Fibroblast of pulmonary artery (primary cell): ENCODE results near the gene SPAST.
"Not testable (repeated sequence)": the region's sequence is repeated elsewhere in the genome, so short reads cannot be mapped to it uniquely, and the experiment has no call there.

Source experiments
- DNase-seq: peaks from one replicate; pipeline ENCODE4 v3.0.0-alpha.2; 2010; ENCODE audit warnings: low read depth
- H3K4me3 ChIP-seq: replicated peaks from 2 replicates; pipeline ENCODE4 v1.5.1; 2011; ENCODE audit warnings: low read depth, mild to moderate bottlenecking, control low read depth, low read length, moderate library complexity
- TF ChIP-seq, protein P1 (sequence below): IDR thresholded peaks from 2 replicates; pipeline ENCODE4 v1.5.1; 2011; ENCODE audit warnings: mild to moderate bottlenecking, control low read depth, low read length, inconsistent platforms; ENCODE audit errors: missing control alignments

Gene SPAST

DNA sequence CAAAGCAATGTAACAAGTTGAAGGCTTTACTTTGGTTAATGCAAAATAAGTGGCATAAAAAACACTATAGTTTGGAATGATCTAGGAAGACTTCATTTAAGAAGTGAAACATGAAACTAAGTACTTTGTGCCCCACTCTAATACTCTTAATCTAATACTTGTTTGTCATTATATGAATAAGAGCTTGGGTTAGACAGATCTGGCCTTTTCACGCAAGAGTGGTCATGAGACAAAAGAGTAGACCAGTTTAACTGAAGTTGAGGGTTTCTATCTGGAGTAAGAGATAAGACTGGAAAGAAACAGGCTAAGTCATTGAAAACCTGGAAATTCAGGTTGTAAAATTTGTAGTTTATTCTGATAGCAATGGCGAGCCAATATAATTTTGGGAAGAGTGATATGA lies 105.2 kb downstream of the SPAST start:
- no peak for DNase-seq
- TF ChIP-seq, protein P1, sequence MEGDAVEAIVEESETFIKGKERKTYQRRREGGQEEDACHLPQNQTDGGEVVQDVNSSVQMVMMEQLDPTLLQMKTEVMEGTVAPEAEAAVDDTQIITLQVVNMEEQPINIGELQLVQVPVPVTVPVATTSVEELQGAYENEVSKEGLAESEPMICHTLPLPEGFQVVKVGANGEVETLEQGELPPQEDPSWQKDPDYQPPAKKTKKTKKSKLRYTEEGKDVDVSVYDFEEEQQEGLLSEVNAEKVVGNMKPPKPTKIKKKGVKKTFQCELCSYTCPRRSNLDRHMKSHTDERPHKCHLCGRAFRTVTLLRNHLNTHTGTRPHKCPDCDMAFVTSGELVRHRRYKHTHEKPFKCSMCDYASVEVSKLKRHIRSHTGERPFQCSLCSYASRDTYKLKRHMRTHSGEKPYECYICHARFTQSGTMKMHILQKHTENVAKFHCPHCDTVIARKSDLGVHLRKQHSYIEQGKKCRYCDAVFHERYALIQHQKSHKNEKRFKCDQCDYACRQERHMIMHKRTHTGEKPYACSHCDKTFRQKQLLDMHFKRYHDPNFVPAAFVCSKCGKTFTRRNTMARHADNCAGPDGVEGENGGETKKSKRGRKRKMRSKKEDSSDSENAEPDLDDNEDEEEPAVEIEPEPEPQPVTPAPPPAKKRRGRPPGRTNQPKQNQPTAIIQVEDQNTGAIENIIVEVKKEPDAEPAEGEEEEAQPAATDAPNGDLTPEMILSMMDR, result no peak
- no peak overlapping the region for H3K4me3 ChIP-seq

GRCh38 chr2:32172870-32173269 lies 109.5 kb downstream of the SPAST start:
- no peak overlapping the region for H3K4me3 ChIP-seq
- TF ChIP-seq, protein P1, result no peak
- peak; percentile 13 for DNase-seq

- DNase-seq, result no peak
- H3K4me3 ChIP-seq, result no peak overlapping the region
- TF ChIP-seq, protein P1, result no peak
These were observed 119.3 kb downstream of the SPAST start for GRCh38 chr2:32182667-32183066.

DNA sequence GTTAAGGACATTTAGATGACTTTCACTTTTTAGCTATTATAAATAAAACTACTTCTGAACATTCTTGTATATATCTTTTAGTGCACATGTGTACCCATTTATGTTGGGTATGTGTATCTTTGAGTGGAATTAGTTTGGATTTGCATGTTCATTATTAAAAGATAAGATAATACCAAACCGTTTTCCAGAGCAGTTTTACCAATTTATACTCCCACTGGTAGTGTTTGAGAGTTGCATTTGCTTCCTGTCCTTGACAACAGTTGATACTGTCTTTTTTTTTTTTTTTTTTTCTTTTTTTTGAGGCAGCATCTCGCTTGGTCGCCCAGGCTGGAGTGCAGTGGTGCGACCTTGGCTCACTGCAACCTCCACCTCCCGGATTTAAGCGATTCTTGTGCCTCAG lies 125.7 kb downstream of the SPAST start:
- DNase-seq, result no peak
- TF ChIP-seq, protein P1, result no peak
- no peak overlapping the region for H3K4me3 ChIP-seq

DNA sequence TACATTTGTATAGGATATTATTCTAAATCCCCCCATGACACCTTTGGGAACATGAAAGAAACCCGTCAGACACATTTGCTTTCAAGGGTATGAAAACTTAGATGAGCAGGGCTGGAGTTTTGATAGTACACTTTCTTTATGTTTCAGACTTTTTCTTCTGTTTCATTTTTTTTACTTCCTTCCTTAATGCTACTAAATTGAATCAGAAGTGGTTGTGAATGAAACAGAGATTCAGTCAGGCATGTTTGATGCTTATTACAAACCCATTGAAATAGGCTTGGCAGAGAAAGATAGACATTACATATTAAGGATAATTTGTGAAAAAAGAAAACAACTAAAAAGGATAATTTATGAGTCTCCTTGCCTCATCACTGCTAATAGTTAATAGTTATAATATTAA lies 129.1 kb downstream of the SPAST start:
- TF ChIP-seq, protein P1, result no peak
- DNase-seq, result no peak

GRCh38 chr2:32200814-32201213 lies 137.5 kb downstream of the SPAST start:
- TF ChIP-seq, protein P1, result no peak
- no peak overlapping the region for H3K4me3 ChIP-seq
- no peak for DNase-seq

More for the DNA sequence above, 129.1 kb downstream of the SPAST start:
- H3K4me3 ChIP-seq, result no peak overlapping the region

DNA sequence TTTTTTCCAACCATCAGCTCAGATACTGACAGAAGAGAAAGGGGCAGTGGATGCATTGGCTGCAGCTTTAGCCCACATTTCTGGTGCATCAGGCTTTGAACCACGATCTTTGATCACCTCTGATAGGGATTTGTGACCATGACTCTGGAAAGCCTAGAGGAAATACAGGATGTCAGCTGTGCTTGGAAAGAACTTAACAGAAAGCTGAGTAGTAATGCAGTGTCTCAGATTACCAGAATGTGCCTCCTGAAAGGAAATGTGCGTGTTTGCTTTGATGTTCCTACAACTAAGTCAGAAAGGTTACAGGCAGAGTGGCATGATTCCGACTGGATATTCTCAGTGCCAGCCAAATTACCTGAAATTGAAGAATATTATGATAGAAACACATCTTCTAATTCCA lies 140.1 kb downstream of the SPAST start:
- DNase-seq, H3K4me3 ChIP-seq: not testable (repeated sequence)
